ENCODE data around the gene PRKD1. TPM values are rescaled to one million over a fixed set of nuclear protein-coding genes. Genes with fewer than 3 reads are reported as not detected.

Gene PRKD1
- total RNA-seq, 1 experiment from 2014 or later = 2.7 TPM

DNA sequence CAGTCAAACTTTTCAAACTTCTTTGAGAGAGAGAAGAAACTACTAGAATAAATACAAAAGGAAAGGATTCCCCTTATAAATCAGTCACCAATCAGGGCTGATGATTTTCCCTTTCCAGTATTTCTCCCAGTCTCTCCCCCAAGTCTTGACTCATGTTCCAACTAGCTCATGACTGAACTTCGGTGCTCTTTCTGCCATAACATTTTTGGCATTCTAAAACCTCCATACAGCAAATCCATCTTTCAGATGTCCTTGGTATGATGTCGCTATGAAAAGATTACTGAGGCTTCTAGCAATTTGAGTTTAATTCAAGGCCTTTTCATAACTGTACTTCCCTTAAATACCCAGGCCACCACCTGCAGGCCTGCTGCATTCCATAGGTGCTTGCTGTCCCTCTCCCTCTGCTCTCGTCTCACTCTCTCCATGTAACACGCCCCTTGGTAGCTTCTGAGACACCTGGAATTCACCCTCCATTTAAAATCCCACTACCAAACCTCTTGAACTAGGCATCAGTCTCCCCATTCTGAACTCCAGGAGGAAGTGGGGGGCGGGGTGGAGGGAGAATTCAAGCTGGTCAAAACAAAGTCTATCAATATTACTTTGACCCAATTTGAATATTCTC is 2.4 kb downstream of the PRKD1 start:
- Histone ChIP-seq H2AK5ac (ENCODE audit: insufficient read length, low read length) (no peak overlapping the region), H3K9me3 (ENCODE audit: control insufficient read depth, low read depth, low read length) (no peaks in the 10 kb centered on the region), H3K4me1 (ENCODE audit: insufficient read depth, low read length) (peaks cover 4% of the 10 kb centered on the region; the same call in 1 of the 2 replicates), H4K20me1 (ENCODE audit: control insufficient read depth, insufficient read depth, insufficient read length) (no peaks in the 10 kb centered on the region), H3T11ph (ENCODE audit: low read length) (no peak overlapping the region), H3K79me1 (ENCODE audit: insufficient read depth, low read depth, low read length, poor library complexity, severe bottlenecking) (no peaks in the 10 kb centered on the region), H3K14ac (ENCODE audit: insufficient read depth, low read length) (no peak overlapping the region), H3K27ac (ENCODE audit: insufficient read length, low read depth, low read length) (no peak overlapping the region), H3K4me2 (ENCODE audit: insufficient read depth, insufficient read length, low read length) (no peak overlapping the region), H2BK15ac (ENCODE audit: low read depth, low read length) (no peak overlapping the region), H3K23ac (ENCODE audit: insufficient read length, low read depth, low read length) (no peak overlapping the region), H3K27me3 (ENCODE audit: insufficient read depth, low read length) (peaks cover 2% of the 10 kb centered on the region; the same call in 1 of the 2 replicates), H3K9ac (ENCODE audit: extremely low read depth, insufficient read length, low read length) (no peak overlapping the region), H4K5ac (ENCODE audit: insufficient read length, low read depth, low read length) (no peak overlapping the region), H3K56ac (ENCODE audit: insufficient read length, low read depth, low read length) (no peak overlapping the region), H4K91ac (ENCODE audit: insufficient read length, low read depth, low read length) (no peak overlapping the region), H4K8ac (replicated peaks; ENCODE audit: insufficient read length, low read depth, low read length) (no peak overlapping the region), H3K79me2 (ENCODE audit: insufficient read depth, low read length) (no peaks in the 10 kb centered on the region), H3K4ac (ENCODE audit: low read depth, low read length) (no peak overlapping the region), H2BK20ac (ENCODE audit: low read depth, low read length, poor library complexity, severe bottlenecking) (no peak overlapping the region), H2BK12ac (ENCODE audit: insufficient read length, low read depth, low read length) (no peak overlapping the region), H2BK5ac (ENCODE audit: insufficient read length, low read length) (no peak overlapping the region), H2AFZ (ENCODE audit: low read length) (no peak overlapping the region), H2BK120ac (ENCODE audit: low read depth, low read length, poor library complexity, severe bottlenecking) (no peak overlapping the region), H3K18ac (ENCODE audit: insufficient read length, low read depth, low read length) (no peak overlapping the region), H3K23me2 (ENCODE audit: insufficient read length, low read depth, low read length, poor library complexity, severe bottlenecking) (peaks cover 15% of the 10 kb centered on the region)
- H3K4me1 Mint-ChIP-seq = peaks cover 21 to 27% of the 10 kb centered on the region in 2 experiments
- no peaks in the 10 kb centered on the region for H3K9me3 Mint-ChIP-seq
- TF ChIP-seq, protein P1, sequence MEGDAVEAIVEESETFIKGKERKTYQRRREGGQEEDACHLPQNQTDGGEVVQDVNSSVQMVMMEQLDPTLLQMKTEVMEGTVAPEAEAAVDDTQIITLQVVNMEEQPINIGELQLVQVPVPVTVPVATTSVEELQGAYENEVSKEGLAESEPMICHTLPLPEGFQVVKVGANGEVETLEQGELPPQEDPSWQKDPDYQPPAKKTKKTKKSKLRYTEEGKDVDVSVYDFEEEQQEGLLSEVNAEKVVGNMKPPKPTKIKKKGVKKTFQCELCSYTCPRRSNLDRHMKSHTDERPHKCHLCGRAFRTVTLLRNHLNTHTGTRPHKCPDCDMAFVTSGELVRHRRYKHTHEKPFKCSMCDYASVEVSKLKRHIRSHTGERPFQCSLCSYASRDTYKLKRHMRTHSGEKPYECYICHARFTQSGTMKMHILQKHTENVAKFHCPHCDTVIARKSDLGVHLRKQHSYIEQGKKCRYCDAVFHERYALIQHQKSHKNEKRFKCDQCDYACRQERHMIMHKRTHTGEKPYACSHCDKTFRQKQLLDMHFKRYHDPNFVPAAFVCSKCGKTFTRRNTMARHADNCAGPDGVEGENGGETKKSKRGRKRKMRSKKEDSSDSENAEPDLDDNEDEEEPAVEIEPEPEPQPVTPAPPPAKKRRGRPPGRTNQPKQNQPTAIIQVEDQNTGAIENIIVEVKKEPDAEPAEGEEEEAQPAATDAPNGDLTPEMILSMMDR (conservative IDR thresholded peaks at IDR 0.05) = no peak
- H3K27me3 Mint-ChIP-seq (ENCODE audit: low read depth) = peaks cover 48% of the 10 kb centered on the region
- WGBS (ENCODE audit: extremely low coverage, insufficient read length, low lambda C conversion rate) = no CpG with 5 or more reads among the region's 5 CpGs
- peak; percentile 38 for DNase-seq
- no peaks in the 10 kb centered on the region for H3K36me3 Mint-ChIP-seq (ENCODE audit: insufficient read depth in 1 of 3, low read depth in 3 of 3)
- peak overlapping the region in 1 of 2 experiments; percentile 93; a peak in 3 of 5 replicates for H3K4me3 Mint-ChIP-seq
- H3K27ac Mint-ChIP-seq = no peak overlapping the region
